ENCODE results near the gene ZDHHC11B.

Gene ZDHHC11B

GRCh38 chr5:757931-758697 lies 26.4 kb downstream of the ZDHHC11B start:
- no peak overlapping the region for H3K4me3 ChIP-seq (ENCODE audit: low read length, poor library complexity, severe bottlenecking)
- no peaks in the 10 kb centered on the region; the same call in 1 of the 2 replicates for H3K9me3 ChIP-seq (ENCODE audit: insufficient read depth, low read depth, low read length)
- no peaks in the 10 kb centered on the region for H3K79me2 ChIP-seq (ENCODE audit: insufficient read depth, low read length)
- no peaks in the 10 kb centered on the region for H4K20me1 ChIP-seq (ENCODE audit: insufficient read depth, low read length, poor library complexity, severe bottlenecking)
- H3K4me1 ChIP-seq (ENCODE audit: insufficient read depth, low read length, poor library complexity, severe bottlenecking): no peaks in the 10 kb centered on the region
- H3F3A ChIP-seq (ENCODE audit: low read depth): no peaks in the 10 kb centered on the region
- no peak overlapping the region for H3K9ac ChIP-seq (ENCODE audit: low read depth, low read length, poor library complexity, severe bottlenecking)
- H3K27me3 ChIP-seq (ENCODE audit: insufficient read depth, low read length, poor library complexity, severe bottlenecking): no peaks in the 10 kb centered on the region
- no peaks in the 10 kb centered on the region for H3K9me2 ChIP-seq (replicated peaks; ENCODE audit: low read depth, low read length)
- no peaks in the 10 kb centered on the region for H3K36me3 ChIP-seq (ENCODE audit: insufficient read depth, low read length)
- no peak for TF ChIP-seq EZH2phosphoT487 (IDR thresholded peaks at IDR 0.05; ENCODE audit: borderline replicate concordance)
- TF ChIP-seq, protein P1, sequence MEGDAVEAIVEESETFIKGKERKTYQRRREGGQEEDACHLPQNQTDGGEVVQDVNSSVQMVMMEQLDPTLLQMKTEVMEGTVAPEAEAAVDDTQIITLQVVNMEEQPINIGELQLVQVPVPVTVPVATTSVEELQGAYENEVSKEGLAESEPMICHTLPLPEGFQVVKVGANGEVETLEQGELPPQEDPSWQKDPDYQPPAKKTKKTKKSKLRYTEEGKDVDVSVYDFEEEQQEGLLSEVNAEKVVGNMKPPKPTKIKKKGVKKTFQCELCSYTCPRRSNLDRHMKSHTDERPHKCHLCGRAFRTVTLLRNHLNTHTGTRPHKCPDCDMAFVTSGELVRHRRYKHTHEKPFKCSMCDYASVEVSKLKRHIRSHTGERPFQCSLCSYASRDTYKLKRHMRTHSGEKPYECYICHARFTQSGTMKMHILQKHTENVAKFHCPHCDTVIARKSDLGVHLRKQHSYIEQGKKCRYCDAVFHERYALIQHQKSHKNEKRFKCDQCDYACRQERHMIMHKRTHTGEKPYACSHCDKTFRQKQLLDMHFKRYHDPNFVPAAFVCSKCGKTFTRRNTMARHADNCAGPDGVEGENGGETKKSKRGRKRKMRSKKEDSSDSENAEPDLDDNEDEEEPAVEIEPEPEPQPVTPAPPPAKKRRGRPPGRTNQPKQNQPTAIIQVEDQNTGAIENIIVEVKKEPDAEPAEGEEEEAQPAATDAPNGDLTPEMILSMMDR (conservative IDR thresholded peaks at IDR 0.05; ENCODE audit: low read length): no peak
- no peak overlapping the region for H3K4me2 ChIP-seq (ENCODE audit: low read depth, low read length, poor library complexity, severe bottlenecking)
- H2AFZ ChIP-seq (ENCODE audit: low read length): no peak overlapping the region

- Histone ChIP-seq H3K4me1 (ENCODE audit: insufficient read depth, low read length, poor library complexity, severe bottlenecking) (no peaks in the 10 kb centered on the region), H3K4me3 (ENCODE audit: low read length, poor library complexity, severe bottlenecking) (no peak overlapping the region), H3K27me3 (ENCODE audit: insufficient read depth, low read length, poor library complexity, severe bottlenecking) (no peaks in the 10 kb centered on the region), H3K9me2 (replicated peaks; ENCODE audit: low read depth, low read length) (no peaks in the 10 kb centered on the region), H3K4me2 (ENCODE audit: low read depth, low read length, poor library complexity, severe bottlenecking) (no peak overlapping the region), H2AFZ (ENCODE audit: low read length) (no peak overlapping the region), H3K79me2 (ENCODE audit: insufficient read depth, low read length) (no peaks in the 10 kb centered on the region), H3K9ac (ENCODE audit: low read depth, low read length, poor library complexity, severe bottlenecking) (no peak overlapping the region), H4K20me1 (ENCODE audit: insufficient read depth, low read length, poor library complexity, severe bottlenecking) (no peaks in the 10 kb centered on the region), H3K36me3 (ENCODE audit: insufficient read depth, low read length) (no peaks in the 10 kb centered on the region), H3F3A (ENCODE audit: low read depth) (no peaks in the 10 kb centered on the region), H3K9me3 (ENCODE audit: insufficient read depth, low read depth, low read length) (no peaks in the 10 kb centered on the region; the same call in 1 of the 2 replicates)
- TF ChIP-seq EZH2phosphoT487 (IDR thresholded peaks at IDR 0.05; ENCODE audit: borderline replicate concordance): no peak
Measured at GRCh38 chr5:757346-757930, 27.1 kb downstream of the ZDHHC11B start.

DNA sequence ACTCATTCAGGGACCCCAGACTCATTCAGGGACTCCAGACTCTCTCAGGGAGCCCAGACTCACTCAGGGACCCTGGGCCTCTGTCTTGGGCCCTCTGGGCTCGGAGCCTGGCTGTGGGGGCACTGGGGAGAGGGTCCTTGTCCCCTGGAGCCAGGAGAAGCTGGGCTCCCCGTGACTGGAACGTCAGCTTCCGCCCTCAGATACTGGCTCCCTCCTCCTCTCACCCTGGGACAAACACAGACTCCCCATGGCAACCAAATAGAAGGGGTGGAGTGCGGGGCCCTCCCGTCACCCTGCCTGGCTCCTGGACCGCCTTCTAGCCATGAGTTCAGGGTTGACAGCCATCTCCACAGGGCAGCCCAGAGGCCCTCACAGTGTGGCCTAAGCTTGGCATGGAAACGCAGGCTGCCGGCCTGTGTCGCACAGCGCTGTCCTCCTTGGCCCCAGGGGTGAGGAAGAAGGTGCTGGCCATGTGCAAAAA lies 27.6 kb downstream of the ZDHHC11B start:
- no peaks in the 10 kb centered on the region for H3K9me2 ChIP-seq (replicated peaks; ENCODE audit: low read depth, low read length)
- no peaks in the 10 kb centered on the region; the same call in 1 of the 2 replicates for H3K9me3 ChIP-seq (ENCODE audit: insufficient read depth, low read depth, low read length)
- no peak overlapping the region for H3K4me2 ChIP-seq (ENCODE audit: low read depth, low read length, poor library complexity, severe bottlenecking)
- H4K20me1 ChIP-seq (ENCODE audit: insufficient read depth, low read length, poor library complexity, severe bottlenecking): no peaks in the 10 kb centered on the region
- H3K4me3 ChIP-seq (ENCODE audit: low read length, poor library complexity, severe bottlenecking): no peak overlapping the region
- H3K36me3 ChIP-seq (ENCODE audit: insufficient read depth, low read length): no peaks in the 10 kb centered on the region
- H3F3A ChIP-seq (ENCODE audit: low read depth): no peaks in the 10 kb centered on the region
- no peak overlapping the region for H3K9ac ChIP-seq (ENCODE audit: low read depth, low read length, poor library complexity, severe bottlenecking)
- H3K27me3 ChIP-seq (ENCODE audit: insufficient read depth, low read length, poor library complexity, severe bottlenecking): no peaks in the 10 kb centered on the region
- no peaks in the 10 kb centered on the region for H3K4me1 ChIP-seq (ENCODE audit: insufficient read depth, low read length, poor library complexity, severe bottlenecking)
- TF ChIP-seq, protein P1 (conservative IDR thresholded peaks at IDR 0.05; ENCODE audit: low read length): no peak
- TF ChIP-seq EZH2phosphoT487 (IDR thresholded peaks at IDR 0.05; ENCODE audit: borderline replicate concordance): no peak
- no peak overlapping the region for H2AFZ ChIP-seq (ENCODE audit: low read length)
- H3K79me2 ChIP-seq (ENCODE audit: insufficient read depth, low read length): no peaks in the 10 kb centered on the region

Data from Loucy (cell line).